Measurements from ENCODE around the gene ZDHHC15.
"Not testable (repeated sequence)": the region's sequence is repeated elsewhere in the genome, so short reads cannot be mapped to it uniquely, and the experiment has no call there.

ZDHHC15 gene, protein sequence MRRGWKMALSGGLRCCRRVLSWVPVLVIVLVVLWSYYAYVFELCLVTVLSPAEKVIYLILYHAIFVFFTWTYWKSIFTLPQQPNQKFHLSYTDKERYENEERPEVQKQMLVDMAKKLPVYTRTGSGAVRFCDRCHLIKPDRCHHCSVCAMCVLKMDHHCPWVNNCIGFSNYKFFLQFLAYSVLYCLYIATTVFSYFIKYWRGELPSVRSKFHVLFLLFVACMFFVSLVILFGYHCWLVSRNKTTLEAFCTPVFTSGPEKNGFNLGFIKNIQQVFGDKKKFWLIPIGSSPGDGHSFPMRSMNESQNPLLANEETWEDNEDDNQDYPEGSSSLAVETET

DNA sequence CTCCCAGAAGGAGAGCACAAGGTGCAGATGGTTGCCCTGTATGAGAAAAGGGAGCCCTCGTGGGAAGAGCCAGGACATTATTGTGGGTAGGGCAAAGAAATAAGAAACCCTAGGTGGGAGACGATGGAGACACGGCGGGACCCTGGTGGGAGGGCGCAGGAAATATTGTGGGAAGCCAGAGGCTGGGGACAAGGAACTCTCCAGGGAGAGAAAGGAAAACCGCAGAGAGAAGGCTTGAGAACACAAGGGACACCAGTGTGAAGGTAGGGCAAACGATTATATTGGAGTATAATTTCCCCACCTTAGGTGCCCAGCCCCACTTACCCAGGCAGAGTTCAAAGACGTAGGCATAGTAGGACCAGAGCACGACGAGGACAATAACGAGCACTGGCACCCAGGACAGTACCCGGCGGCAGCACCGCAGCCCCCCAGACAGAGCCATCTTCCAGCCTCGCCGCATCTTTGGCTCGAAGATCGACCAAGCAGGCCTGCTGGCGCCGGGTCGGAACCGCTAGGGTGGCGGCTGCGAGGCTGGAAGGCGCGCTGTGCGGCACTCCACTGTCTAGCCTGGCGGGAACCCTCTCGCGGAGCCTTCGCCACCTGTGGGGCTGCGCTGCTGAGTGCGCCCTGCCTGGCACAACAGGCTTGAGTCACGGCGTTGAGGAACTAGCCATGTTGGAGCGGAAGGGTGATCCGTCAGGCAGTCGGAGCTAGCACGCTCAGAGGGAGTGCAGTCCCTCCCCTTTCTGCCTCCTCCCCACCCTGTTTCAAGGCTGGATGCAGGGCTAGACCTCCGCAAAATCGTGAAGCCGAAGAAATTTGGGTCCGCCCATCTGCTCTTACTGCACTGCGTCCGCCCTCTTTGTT lies at the start of gene ZDHHC15:
ZDHHC15 (minus strand) TSS at position 473 of the 867 bp plus-strand sequence; CDS start at position 460, 13 bp downstream.
- DNase-seq (ENCODE audit: low read depth, low spot score), result peak; percentile 15

DNA sequence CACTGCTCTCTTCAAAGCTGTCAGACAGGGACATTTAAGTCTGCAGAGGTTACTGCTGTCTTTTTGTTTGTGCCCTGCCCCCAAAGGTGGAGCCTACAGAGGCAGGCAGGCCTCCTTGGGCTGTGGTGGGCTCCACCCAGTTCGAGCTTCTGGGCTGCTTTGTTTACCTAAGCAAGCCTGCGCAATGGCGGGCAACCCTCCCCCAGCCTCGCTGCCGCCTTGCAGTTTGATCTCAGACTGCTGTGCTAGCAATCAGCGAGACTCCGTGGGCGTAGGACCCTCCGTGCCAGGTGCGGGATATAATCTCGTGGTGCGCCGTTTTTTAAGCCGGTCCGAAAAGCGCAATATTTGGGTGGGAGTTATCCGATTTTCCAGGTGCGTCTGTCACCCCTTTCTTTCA lies 37.7 kb upstream of the ZDHHC15 start:
- DNase-seq (ENCODE audit: low read depth, low spot score), result not testable (repeated sequence)

DNA sequence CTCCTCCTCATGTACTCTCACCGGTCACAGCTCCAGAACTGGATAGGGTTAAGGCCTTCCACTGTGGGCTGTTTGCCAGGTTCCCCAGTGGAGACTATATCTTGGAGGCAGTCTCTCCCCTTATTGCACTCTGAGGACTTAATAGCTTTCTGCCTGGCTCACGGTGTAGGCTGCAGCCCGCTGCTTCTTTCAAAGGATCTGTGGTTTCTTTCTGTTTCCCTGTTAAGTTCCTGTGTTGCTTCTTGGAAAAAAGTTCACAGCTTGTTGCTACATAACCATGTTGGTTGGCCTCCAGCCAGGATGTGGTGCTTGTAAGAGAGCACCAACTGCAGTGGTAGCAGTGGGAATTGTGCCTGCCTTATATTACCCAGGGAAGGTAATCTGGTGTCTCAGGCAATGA lies 24.9 kb upstream of the ZDHHC15 start:
- DNase-seq (ENCODE audit: low read depth, low spot score), result no peak

DNA sequence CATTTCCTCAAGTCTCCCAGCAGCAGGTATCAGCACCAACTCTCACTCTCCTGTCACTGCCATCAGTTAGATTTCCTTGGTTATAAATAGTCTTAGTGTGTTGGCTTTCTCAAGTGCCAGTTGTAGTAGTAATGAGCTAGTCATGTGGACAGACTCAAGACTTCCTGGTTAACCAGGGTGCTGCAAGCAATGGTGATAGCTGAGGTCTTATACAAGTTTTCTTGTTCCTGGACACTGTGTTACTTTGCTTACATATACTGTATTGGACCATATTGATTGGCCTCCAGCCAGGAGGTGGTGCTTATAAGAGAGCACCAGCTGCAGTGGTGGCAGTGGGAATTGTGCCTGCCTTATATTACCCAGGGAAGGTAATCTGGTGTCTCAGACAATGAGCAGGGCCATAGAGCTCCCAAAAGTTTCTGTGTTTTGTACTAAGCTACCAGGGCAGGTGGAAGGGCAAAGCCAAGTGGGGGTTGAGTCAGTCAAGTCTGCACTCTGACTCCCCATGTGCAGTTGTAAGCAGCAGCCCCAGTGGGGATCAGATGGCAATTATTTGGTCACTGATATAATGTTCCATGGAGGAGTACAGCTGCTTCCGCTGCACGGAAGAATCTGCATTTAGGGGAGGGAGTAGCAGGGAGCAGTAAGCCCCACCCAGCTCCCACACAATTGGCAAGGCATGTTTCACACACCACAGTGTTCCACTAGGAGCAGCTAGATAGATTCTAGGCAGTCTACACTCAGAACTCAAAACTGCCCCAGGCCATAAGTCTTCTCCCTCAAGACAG lies 24.1 kb upstream of the ZDHHC15 start:
- no peak for DNase-seq (ENCODE audit: low read depth, low spot score)

DNA sequence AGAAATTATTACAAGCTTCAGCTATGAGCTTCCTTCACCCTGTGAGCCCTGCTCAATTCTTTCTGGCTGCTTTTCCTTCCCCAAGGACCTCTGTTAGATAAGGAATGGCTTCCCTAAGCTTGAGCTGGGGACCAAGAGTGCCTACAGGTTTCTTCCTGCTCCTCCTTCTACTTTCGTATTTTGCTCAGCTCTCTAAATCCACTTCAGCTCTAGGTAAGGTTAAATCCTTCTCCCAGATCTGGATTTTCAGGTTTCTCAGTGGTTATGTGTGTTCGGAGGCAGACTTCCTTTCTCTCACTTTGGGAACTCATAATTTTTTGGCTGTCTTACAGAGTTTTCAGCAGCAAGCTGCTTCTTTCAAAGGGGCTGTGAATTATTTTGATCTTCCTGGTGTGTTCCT lies 21.9 kb upstream of the ZDHHC15 start:
- DNase-seq (ENCODE audit: low read depth, low spot score), result no peak

DNA sequence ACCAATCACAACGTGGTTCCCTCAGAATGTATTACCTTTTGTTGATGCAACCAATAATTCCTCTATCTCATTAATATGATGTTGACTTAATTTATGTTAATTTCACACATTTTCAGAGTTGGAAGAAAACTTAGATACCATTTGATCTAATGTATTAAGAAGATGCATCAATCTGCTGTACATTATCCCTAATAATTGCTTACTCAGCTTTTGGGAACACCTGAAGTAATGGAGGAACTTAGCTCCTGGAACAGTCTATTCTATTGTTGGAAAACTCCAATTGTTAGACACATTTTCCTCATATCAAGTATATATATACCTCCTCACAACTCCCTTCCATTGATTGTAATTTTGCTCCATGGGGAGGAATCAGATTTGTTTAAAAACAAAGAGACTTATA lies 38.9 kb downstream of the ZDHHC15 start:
- no peak for DNase-seq (ENCODE audit: low read depth, low spot score)

DNA sequence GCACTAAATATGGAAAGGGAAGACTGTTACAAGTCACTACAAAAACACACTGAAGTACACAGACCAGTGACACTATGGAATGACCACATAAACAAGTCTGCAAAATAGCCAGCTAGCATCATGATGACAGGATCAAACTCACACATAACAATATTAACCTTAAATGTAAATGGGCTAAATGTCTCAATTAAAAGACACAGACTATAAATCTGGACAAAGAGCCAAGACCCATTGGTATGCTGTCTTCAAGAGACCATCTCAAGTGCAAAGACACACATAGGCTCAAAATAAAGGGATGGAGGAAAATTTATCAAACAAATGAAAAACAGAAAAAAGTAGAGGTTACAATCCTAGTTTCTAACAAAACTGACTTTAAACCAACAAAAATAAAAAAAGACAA lies 61.1 kb downstream of the ZDHHC15 start:
- not testable (repeated sequence) for DNase-seq (ENCODE audit: low read depth, low spot score)

DNA sequence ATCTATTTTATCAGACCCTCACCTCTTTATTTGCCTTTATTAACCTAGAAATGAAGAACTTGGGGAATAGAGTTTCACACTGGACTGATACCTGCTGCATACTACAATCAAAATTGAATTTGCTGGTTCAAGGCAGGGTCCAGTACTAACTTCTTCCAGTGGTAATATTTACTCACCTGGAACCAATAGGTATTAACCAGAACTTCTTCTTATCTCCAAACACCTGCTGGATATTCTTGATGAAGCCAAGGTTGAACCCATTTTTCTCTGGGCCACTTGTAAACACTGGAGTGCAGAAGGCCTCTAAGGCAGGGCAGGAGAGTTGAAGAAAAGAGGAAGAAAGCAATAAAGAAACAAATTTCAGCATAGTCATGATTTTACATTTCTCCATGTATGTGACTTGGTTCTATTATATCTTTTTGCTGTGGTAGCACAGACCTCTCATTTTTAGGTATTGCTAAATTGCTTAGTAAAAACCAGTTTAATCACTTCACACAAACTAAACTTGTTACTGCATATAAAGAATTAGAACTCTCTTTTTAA lies 101.1 kb downstream of the ZDHHC15 start:
- DNase-seq (ENCODE audit: low read depth, low spot score), result no peak

DNA sequence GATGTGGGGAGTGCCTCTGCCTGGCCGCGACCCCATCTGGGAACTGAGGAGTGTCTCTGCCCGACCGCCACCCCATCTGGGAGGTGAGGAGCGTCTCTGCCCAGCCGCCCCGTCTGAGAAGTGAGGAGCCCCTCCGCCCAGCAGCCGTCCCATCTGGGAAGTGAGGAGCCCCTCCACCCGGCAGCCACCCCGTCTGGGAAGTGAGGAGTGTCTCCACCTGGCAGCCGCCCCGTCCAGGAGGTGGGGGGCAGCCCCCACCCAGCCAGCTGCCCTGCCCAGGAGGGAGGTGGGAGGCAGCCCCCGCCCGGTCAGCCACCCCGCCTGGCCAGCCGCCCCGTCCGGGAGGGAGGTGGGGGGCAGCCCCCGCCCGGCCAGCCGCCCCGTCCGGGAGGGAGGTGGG lies 115.7 kb downstream of the ZDHHC15 start:
- DNase-seq (ENCODE audit: low read depth, low spot score), result not testable (repeated sequence)

DNA sequence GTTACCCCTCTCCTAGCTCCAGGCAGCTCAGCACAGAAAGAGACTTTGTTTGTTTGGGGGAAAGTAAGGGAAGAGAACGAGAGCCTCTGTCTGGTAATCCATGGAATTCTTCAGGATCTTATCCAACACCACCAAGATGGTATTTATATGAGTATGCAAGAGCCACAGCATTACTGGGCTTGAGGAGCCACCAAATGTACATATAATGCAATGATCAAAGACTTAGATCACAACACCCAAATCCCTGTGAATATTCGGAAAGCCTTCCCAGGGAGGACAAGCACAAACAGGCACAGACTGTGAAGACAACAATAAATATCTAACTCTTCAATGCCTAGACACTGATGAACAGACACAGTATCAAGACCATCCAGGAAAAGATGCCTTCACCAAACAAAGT lies 132.4 kb downstream of the ZDHHC15 start:
- DNase-seq (ENCODE audit: low read depth, low spot score), result no peak

DNA sequence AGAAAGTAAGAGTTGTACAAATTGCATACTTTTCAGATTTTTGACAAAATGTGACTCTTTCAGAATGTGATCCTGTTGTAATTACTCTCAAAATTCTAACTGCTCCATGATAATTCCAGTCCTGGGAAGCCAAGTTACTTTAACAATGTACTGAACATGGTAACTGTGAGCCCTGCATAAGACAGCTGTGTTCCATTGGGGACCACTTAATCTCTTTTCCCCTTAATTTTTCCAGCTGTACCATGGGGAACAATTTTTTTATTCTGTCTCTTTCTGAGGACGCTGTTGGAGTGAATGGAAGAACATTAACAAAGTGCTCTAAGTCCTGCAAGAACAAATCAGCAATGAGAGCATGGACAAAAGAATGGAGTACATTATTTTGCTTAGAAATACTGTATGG lies 153.1 kb downstream of the ZDHHC15 start:
- no peak for DNase-seq (ENCODE audit: low read depth, low spot score)

DNA sequence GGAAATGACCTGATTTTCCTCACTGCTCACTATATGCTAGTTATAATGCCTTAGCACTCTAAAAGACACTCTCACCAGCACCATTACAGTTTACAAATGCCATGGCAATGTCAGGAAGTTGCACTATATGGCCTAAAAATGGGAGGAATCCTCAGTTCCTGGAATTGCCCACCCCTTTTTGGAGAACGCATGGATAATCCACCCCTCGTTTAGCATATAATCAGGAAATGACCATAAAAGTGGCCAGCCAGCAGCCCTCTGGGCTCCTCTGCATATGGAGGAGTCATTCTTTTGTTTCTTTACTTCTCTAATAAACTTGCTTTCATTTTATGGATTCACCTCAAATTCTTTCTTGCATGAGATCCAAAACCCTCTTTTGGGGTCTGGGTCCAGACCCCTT lies 156.0 kb downstream of the ZDHHC15 start:
- DNase-seq (ENCODE audit: low read depth, low spot score), result no peak

DNA sequence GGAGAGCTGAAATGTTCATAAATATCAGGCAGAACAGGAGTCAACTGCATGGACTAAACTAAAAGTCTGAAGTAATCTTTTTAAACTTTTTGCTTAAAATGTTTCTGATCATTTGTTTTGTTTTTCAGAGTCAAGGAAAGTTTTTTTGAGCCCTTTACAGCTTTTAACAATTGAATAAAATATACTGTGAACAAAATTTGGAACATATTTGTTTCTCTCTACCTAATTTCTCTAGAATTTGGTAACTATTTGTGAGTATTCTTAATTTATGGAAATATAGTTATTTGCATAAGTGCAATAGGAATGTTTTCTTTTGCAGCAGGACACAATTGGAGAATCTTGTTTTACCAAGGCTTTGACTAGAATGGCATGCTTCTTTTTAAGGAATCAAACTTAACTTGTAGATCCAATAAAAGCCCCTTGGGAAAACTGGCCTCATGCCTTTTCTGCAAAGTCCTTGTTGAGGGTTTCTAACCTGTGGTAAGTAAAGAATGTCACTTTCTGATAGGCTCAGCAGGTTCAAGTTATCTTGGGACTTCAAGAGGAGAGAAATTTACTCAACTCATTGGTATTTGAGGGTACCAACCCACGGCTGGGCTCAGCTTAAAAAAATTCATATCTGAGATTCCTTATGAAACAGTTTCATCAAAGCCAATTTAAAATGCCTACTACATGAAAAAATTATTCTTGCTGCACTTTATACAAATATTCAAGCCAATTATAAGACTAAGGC lies 157.4 kb downstream of the ZDHHC15 start:
- DNase-seq (ENCODE audit: low read depth, low spot score), result no peak

DNA sequence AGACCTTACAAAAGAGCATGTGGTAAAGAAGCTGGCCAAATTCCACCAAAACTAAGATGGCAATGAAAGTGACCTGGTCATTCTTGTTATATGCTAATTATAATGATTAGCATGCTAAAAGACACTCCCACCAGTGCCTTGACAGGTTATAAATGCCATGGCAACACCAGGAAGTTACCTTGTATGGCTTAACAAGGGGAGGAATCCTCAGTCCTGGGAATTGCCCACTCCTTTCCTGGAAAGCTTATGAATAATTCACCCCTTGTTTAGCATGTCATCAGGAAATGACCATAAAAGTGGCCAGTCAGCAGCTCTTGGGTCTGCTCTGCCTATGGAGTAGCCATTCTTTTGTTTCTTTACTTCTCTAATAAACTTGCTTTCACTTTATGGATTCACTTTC lies 161.0 kb downstream of the ZDHHC15 start:
- no peak for DNase-seq (ENCODE audit: low read depth, low spot score)

DNA sequence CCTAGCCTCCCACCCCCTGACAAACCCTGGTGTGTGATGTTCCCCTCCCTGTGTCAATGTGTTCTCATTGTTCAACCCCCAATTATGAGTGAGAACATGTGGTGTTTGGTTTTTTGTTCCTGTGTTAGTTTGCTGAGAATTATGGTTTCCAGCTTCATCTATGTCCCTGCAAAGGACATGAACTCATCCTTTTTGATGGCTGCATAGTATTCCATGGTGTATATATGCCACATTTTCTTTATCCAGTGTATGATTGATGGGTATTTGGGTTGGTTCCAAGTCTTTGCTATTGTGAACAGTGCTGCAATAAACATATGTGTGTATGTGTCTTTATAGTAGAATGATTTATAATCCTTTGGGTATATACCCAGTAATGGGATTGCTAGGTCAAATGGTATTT lies 174.2 kb downstream of the ZDHHC15 start:
- DNase-seq (ENCODE audit: low read depth, low spot score), result not testable (repeated sequence)

DNA sequence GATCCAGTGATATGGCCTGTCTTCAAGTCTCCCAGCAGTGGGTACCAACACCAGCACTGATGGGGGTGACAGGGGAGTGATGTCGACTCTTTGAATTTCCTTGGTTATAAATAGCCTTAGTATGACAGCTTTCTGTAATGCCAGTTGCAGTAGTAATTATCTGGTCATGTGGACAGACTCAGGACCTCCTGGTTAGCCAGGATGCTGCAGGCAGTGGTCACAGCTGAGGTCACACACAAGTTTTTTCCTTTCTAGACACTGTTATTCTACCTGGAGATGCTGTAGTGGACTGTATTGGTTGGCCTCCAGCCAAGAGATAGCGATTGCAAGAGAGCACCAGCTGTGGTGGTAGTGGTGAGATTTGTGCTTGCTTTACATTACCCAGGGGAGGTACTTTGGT lies 185.3 kb downstream of the ZDHHC15 start:
- no peak for DNase-seq (ENCODE audit: low read depth, low spot score)

DNA sequence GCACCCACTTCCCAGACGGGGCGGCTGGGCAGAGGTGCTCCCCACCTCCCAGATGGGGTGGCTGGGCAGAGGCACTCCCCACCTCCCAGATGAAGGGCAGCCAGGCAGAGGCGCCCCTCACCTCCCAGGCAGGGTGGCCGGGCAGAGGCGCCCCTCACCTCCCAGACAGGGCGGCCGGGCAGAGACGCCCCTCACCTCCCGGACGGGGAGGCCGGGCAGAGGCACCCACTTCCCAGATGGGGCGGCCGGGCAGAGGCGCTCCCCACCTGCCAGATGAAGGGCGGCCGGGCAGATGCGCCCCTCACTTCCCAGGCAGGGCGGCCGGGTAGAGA lies 187.7 kb downstream of the ZDHHC15 start:
- no peak for DNase-seq (ENCODE audit: low read depth, low spot score)

DNA sequence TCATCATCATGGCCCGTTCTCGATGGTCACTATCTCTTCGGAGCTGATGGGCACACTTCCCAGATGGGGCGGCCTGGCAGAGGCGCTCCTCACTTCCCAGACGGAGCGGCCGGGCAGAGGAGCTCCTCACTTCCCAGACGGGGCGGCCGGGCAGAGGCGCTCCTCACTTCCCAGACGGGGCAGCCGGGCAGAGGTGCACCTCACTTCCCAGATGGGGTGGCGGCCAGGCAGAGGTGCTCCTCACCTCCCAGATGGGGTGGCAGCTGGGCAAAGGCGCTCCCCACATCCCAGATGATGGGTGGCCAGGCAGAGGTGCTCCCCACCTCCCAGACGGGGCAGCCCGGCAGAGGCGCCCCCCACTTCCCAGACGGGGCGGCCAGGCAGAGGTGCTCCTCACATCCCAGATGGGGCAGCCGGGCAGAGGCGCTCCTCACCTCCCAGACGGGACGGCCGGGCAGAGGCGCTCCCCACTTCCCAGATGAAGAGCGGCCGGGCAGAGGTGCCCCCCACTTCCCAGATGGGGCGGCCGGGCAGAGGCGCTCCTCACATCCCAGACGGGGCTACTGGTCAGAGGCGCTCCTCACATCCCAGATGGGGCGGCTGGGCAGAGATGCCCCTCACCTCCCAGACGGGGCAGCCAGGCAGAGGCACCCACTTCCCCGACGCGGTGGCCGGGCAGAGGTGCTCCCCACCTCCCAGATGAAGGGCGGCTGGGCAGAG lies 188.3 kb downstream of the ZDHHC15 start:
- DNase-seq (ENCODE audit: low read depth, low spot score), result not testable (repeated sequence)

DNA sequence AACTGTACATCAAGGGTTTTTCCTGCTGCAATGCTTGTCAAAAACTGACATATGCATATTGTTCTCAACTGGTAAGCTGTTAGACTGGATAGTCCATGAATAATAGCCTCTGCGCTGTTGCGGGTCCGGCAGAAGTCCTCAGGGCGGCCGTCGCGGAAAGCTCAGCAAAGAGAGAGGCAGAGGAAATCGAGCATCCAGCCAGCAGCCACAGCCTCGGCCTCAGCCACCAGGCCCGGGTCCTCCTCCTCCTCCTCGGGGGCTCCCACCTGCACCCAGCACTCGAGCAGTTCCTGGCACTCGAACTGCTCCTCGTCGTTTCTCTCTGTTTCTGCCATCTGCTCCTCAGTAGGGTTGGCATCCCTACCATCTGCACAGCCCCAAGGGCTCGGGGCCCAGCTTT lies 195.2 kb downstream of the ZDHHC15 start:
- DNase-seq (ENCODE audit: low read depth, low spot score), result no peak

All from iPS DF 19.7 (cell line).